Stimulated activated effector memory CD8-positive, alpha-beta T cell treated with anti-CD3 and anti-CD28 coated beads, Interleukin-12 subunit alpha, Interleukin-12 subunit beta, amount 100 ng/mL, for 72 hours (primary cell): ENCODE measurements around the gene CCND1.

Source experiments
- ATAC-seq: fragments of 150-1000 bp; cut with Tn5 transposase; 2 replicates; pipeline ENCODE4 v1.10.0; 2021
- DNase-seq, 2 donors: peaks; one replicate each; pipeline ENCODE4 v3.0.0; 2021 to 2022; ENCODE audit warnings: low spot score in 2 of 2
- H3K27ac Mint-ChIP-seq: one replicate; pipeline ENCODE4 v1.8.0; 2022; ENCODE audit warnings: mild to moderate bottlenecking, mixed read lengths
- H3K36me3 Mint-ChIP-seq: one replicate; pipeline ENCODE4 v1.8.0; 2022; ENCODE audit warnings: mild to moderate bottlenecking, mixed read lengths
- H3K4me1 Mint-ChIP-seq: one replicate; pipeline ENCODE4 v1.8.0; 2022; ENCODE audit warnings: mixed read lengths
- H3K4me3 Mint-ChIP-seq: one replicate; pipeline ENCODE4 v1.8.0; 2022; ENCODE audit warnings: mild to moderate bottlenecking, mixed read lengths
- H3K9me3 Mint-ChIP-seq: one replicate; pipeline ENCODE4 v1.8.0; 2022; ENCODE audit warnings: mixed read lengths

CCND1 gene

GRCh38 chr11:69662806-69663205, 21.9 kb downstream of the CCND1 start:
- Mint-ChIP-seq H3K36me3 (peaks cover 16% of the 10 kb centered on the region), H3K4me3 (no peak overlapping the region), H3K27ac (peak overlapping the region; percentile 75), H3K9me3 (no peaks in the 10 kb centered on the region), H3K4me1 (peaks cover 4% of the 10 kb centered on the region)
- ATAC-seq (no peak), DNase-seq (no peak)

GRCh38 chr11:69663326-69663725, 22.4 kb downstream of the CCND1 start:
- no peak overlapping the region for H3K4me3 Mint-ChIP-seq
- H3K9me3 Mint-ChIP-seq: no peaks in the 10 kb centered on the region
- no peak for DNase-seq
- peaks cover 7% of the 10 kb centered on the region for H3K4me1 Mint-ChIP-seq
- H3K36me3 Mint-ChIP-seq: peaks cover 21% of the 10 kb centered on the region
- no peak for ATAC-seq
- H3K27ac Mint-ChIP-seq: peak overlapping the region; percentile 79

- H3K4me3 Mint-ChIP-seq: no peak overlapping the region
- peaks cover 7% of the 10 kb centered on the region for H3K4me1 Mint-ChIP-seq
- ATAC-seq: no peak
Observed at GRCh38 chr11:69664103-69664775, 23.3 kb downstream of the CCND1 start.

DNA sequence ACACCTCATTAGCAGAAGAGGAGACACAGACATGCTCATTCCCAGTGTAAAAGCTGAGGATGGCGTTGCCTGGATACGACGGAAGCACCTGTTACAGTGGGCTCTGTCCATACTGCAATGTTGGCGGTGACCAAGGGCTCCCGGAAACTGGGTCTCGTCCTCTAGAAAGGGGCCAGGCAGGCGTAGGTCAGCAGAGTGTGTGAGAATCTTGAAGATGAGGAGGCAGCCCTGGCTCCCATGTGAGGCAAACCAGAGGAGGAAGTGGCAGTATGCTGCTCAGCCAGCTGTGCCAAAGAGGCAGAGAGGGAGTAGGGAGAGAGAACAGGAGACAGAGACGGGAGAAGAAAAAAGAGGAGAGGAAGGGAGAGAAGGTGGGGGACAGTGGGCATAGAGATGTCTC, 23.9 kb downstream of the CCND1 start:
- ATAC-seq: no peak
- Mint-ChIP-seq H3K36me3 (peaks cover 37% of the 10 kb centered on the region), H3K9me3 (no peaks in the 10 kb centered on the region), H3K4me3 (no peak overlapping the region), H3K27ac (no peak overlapping the region), H3K4me1 (peaks cover 10% of the 10 kb centered on the region)
- no peak for DNase-seq

More at GRCh38 chr11:69664103-69664775, 23.3 kb downstream of the CCND1 start:
- no peak for DNase-seq
- Mint-ChIP-seq H3K9me3 (no peaks in the 10 kb centered on the region), H3K36me3 (peaks cover 30% of the 10 kb centered on the region), H3K27ac (peak overlapping the region; percentile 79)

- Mint-ChIP-seq H3K4me3 (no peak overlapping the region), H3K36me3 (peaks cover 45% of the 10 kb centered on the region), H3K27ac (no peak overlapping the region), H3K9me3 (no peaks in the 10 kb centered on the region), H3K4me1 (peaks cover 18% of the 10 kb centered on the region)
- ATAC-seq (no peak), DNase-seq (no peak)
Observed at GRCh38 chr11:69665669-69666068, 24.7 kb downstream of the CCND1 start.

DNA sequence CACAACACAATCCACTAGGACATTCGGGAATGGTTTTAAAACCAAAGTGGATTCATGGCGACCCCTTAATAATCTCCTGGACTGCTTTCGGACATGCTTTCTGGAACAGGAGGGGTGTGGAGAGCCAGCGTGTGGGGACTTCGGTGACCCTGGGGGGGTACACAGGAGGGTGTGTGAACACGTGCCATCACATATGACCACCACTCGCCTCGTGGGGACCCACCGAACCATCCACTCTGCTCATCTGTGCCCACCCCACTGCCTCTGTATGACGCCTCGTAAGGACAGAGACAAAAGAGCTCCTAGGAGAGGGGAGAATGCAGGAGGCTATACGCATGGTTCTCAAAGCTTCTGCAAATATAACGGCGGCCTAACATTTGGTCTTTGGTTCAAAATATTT, 25.3 kb downstream of the CCND1 start:
- ATAC-seq (no peak), DNase-seq (no peak)
- Mint-ChIP-seq H3K27ac (no peak overlapping the region), H3K36me3 (peaks cover 51% of the 10 kb centered on the region), H3K9me3 (no peaks in the 10 kb centered on the region), H3K4me1 (peaks cover 18% of the 10 kb centered on the region), H3K4me3 (no peak overlapping the region)

DNA sequence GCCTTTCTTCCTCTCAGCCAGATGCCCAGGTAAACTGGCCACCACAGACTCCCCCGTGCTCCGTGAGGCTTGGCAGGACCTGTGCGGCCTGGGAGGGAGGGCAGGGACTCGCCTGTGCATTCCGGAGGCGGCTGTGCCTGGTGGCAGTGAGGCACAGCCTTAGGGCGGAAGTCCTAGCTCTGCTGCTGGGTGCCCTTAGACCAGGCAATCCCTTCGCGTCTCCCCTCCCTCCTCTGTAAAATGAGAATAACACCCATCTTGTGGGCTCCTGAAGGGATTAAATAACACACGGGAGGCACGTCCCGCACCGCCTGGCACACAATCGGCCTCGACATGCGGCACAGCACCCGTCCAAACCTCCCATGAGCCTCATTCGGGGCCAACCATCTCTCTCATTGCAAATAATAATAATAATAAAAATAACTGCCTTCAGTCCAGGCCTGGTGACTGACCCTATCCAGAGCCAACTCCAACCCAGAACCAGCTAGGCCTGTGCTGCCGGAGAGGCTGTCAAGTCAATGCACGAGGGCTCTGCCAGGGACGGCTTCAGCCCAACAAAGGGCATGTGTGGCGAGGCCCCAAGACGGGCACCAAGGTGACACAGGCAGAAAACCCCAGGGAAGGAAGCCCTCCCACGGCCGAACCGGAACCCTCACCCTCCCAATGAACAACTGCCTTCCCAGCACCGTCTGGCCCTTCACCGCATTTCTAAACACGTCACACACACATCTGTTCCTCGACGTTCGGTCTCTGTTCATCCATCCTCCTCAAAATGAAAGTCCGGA, 26.0 kb downstream of the CCND1 start:
- H3K36me3 Mint-ChIP-seq: peaks cover 57% of the 10 kb centered on the region
- H3K4me3 Mint-ChIP-seq: no peak overlapping the region
- no peak for DNase-seq
- H3K27ac Mint-ChIP-seq: no peak overlapping the region
- H3K9me3 Mint-ChIP-seq: no peaks in the 10 kb centered on the region
- H3K4me1 Mint-ChIP-seq: peaks cover 18% of the 10 kb centered on the region
- ATAC-seq: no peak

GRCh38 chr11:69667619-69668604, 27.0 kb downstream of the CCND1 start:
- Mint-ChIP-seq H3K4me3 (no peak overlapping the region), H3K9me3 (no peaks in the 10 kb centered on the region), H3K36me3 (peaks cover 67% of the 10 kb centered on the region), H3K27ac (no peak overlapping the region), H3K4me1 (peaks cover 20% of the 10 kb centered on the region)
- ATAC-seq (no peak), DNase-seq (no peak)

GRCh38 chr11:69669486-69669885, 28.5 kb downstream of the CCND1 start:
- Mint-ChIP-seq H3K9me3 (no peaks in the 10 kb centered on the region), H3K4me3 (no peak overlapping the region), H3K4me1 (peaks cover 32% of the 10 kb centered on the region), H3K36me3 (peaks cover 74% of the 10 kb centered on the region), H3K27ac (peak overlapping the region; percentile 60)
- DNase-seq (no peak), ATAC-seq (no peak)

GRCh38 chr11:69670158-69670845, 29.3 kb downstream of the CCND1 start:
- DNase-seq: peak; percentile 43 to 75
- H3K36me3 Mint-ChIP-seq: peaks cover 74% of the 10 kb centered on the region
- H3K4me3 Mint-ChIP-seq: no peak overlapping the region
- H3K4me1 Mint-ChIP-seq: peaks cover 32% of the 10 kb centered on the region
- no peaks in the 10 kb centered on the region for H3K9me3 Mint-ChIP-seq
- no peak for ATAC-seq
- peak overlapping the region; percentile 60 for H3K27ac Mint-ChIP-seq

DNA sequence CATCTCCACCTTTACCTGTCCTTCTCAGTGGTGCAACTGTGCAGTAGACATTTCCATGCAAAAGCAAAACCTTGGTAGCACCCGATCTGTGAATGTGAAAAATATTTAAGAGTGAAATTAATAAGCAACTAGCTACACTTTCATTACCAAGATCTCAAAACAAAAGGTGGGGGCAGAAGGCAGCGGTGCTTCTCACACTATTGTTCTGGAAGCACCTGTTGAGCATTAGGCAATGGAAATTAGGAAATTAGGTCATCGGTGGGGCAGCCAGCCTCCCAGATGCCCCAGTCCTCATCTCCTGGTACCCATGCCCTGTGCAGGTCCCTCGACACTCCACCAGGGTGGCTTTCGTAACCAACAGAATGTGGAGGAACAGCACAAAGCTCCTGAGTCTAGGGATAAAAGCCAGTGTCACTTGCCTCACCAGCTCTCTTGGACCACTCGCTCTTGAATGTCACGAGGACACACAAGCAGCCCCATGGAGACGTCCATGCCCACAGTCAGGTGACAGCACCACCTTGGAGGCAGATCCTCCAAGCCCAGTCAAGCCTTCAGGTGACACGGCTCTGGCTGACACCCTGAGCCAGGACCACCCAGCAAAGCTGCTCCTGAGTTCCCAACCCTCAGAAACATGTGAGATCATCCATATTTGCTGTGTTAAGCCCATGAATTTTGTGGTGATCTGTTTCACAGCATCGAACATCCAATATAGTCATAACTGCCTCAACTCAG, 30.9 kb downstream of the CCND1 start:
- no peak overlapping the region for H3K27ac Mint-ChIP-seq
- H3K4me3 Mint-ChIP-seq: no peak overlapping the region
- H3K9me3 Mint-ChIP-seq: no peaks in the 10 kb centered on the region
- DNase-seq (no peak), ATAC-seq (no peak)
- peaks cover 71% of the 10 kb centered on the region for H3K36me3 Mint-ChIP-seq
- peaks cover 32% of the 10 kb centered on the region for H3K4me1 Mint-ChIP-seq

DNA sequence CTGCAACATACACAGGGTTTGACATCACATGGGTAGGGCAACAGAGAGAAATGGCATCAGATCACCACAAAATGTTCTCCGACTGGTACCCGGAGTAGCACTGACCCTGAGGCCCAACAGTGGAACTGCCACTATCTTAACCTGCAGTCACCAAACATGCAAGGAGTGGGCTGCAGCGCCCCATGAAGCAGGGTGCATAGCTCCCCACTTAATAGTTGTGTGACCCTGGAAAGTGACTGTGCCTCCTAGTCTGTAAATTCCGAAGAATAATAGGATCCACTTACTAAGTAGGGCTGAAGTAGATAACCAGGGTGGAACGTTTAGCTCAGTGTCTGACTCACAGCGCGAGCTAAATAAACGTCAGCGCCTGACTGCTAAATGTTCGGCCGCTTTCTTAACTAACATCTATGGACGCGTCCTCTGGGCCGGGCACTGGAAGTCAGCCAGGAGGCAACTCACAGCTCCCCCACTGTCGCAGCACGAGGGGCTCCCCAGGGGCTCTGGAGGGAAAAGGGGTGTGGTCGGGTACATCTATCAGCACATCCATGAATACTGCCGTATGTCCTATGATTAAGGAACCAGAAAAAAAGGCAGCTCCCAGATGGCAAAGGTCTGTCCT, 33.4 kb downstream of the CCND1 start:
- Mint-ChIP-seq H3K4me3 (peak overlapping the region; percentile 92), H3K27ac (peak overlapping the region; percentile 96), H3K36me3 (peaks cover 48% of the 10 kb centered on the region), H3K9me3 (no peaks in the 10 kb centered on the region), H3K4me1 (peaks cover 24% of the 10 kb centered on the region)
- DNase-seq (no peak), ATAC-seq (peak; percentile 37)

GRCh38 chr11:69674886-69675714, 34.1 kb downstream of the CCND1 start, which contains the start of gene LTO1:
LTO1 (minus strand) TSS chr11:69675353; CDS start chr11:69675239, 114 bp downstream.
- Mint-ChIP-seq H3K27ac (peak within 1 kb of the TSS; percentile 96), H3K36me3 (peaks cover 41% of the 10 kb centered on the region), H3K9me3 (no peaks in the 10 kb centered on the region), H3K4me1 (peaks cover 20% of the 10 kb centered on the region), H3K4me3 (peak within 1 kb of the TSS; percentile 92)
- ATAC-seq (peak; percentile 94), DNase-seq (peak; percentile 95 to 97)
